CMK (cell line): ENCODE measurements around the gene SLC16A6.
A peak's percentile ranks its signal among the peaks of the same experiment; 100 is the strongest.
"Not testable (repeated sequence)": the region's sequence is repeated elsewhere in the genome, so short reads cannot be mapped to it uniquely, and the experiment has no call there.

Source experiments
- DNase-seq: peaks from one replicate; pipeline ENCODE4 v3.0.0-alpha.2; 2010; ENCODE audit warnings: low read depth

SLC16A6 gene

GRCh38 chr17:68289936-68290267 is 1.0 kb downstream of the SLC16A6 start:
- DNase-seq, result no peak

GRCh38 chr17:68289473-68289872 is 1.5 kb downstream of the SLC16A6 start:
- DNase-seq, result no peak

GRCh38 chr17:68288804-68289203 is 2.1 kb downstream of the SLC16A6 start:
- no peak for DNase-seq

- DNase-seq, result no peak
Observed at GRCh38 chr17:68288375-68288774, 2.6 kb downstream of the SLC16A6 start.

GRCh38 chr17:68281965-68282364 is 9.0 kb downstream of the SLC16A6 start:
- DNase-seq, result not testable (repeated sequence)

- DNase-seq, result no peak
Observed at GRCh38 chr17:68277807-68278206, 13.1 kb downstream of the SLC16A6 start.

GRCh38 chr17:68276339-68276738 is 14.6 kb downstream of the SLC16A6 start:
- not testable (repeated sequence) for DNase-seq

- no peak for DNase-seq
Observed at GRCh38 chr17:68273722-68274121, 17.2 kb downstream of the SLC16A6 start.

GRCh38 chr17:68265833-68266232 is 25.1 kb downstream of the SLC16A6 start:
- not testable (repeated sequence) for DNase-seq

- DNase-seq, result not testable (repeated sequence)
Observed at GRCh38 chr17:68263101-68263681, 27.7 kb downstream of the SLC16A6 start.

GRCh38 chr17:68262467-68262866 is 28.5 kb downstream of the SLC16A6 start:
- DNase-seq, result not testable (repeated sequence)

- no peak for DNase-seq
Observed at GRCh38 chr17:68260051-68260762, 30.7 kb downstream of the SLC16A6 start.

- not testable (repeated sequence) for DNase-seq
Observed at GRCh38 chr17:68259648-68259951, 31.3 kb downstream of the SLC16A6 start.

GRCh38 chr17:68258890-68259647 is 31.9 kb downstream of the SLC16A6 start:
- not testable (repeated sequence) for DNase-seq

- no peak for DNase-seq
Observed at GRCh38 chr17:68257934-68258333, 33.0 kb downstream of the SLC16A6 start.

- DNase-seq, result not testable (repeated sequence)
Observed at GRCh38 chr17:68256701-68257100, 34.2 kb downstream of the SLC16A6 start.

- DNase-seq, result no peak
Observed at GRCh38 chr17:68255731-68256538, 35.0 kb downstream of the SLC16A6 start.

- DNase-seq, result no peak
Observed at GRCh38 chr17:68255151-68255550, 35.8 kb downstream of the SLC16A6 start.

GRCh38 chr17:68253426-68253825 is 37.5 kb downstream of the SLC16A6 start:
- DNase-seq, result not testable (repeated sequence)

- peak; percentile 44 for DNase-seq
Observed at GRCh38 chr17:68249354-68249765, 41.6 kb downstream of the SLC16A6 start.

- DNase-seq, result no peak
Observed at GRCh38 chr17:68248891-68249290, 42.0 kb downstream of the SLC16A6 start.

- DNase-seq, result no peak
Observed at GRCh38 chr17:68248199-68248825, 42.6 kb downstream of the SLC16A6 start.
